Measurements from ENCODE around the gene TIGD3. TPM values are rescaled to one million over a fixed set of nuclear protein-coding genes. Genes with fewer than 3 reads are reported as not detected.

Gene TIGD3
- total and polyA plus RNA-seq, 2 donors (not counting 3 experiments of a cell fraction or from before 2014, with no cell fraction given) = 0.18 to 0.27 TPM

DNA sequence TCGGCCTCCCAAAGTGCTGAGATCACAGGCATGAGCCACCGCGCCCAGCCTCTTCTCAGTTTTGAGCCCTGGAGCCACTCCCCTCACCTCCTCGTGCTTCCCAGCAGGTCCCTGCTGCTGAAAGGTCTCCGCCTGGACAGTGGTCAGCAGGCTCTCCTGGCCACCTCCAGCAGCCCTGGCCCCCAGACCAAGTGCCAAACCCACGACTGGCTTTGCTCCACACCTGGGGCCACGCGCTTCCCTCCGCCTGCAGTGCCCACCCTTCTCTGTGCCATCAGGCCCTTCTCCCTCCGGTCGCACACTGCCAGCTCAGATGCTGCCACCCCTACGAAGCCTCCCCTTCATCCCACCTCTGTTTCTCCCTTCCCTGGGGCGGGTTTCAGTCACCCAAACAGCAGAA is 44.7 kb downstream of the TIGD3 start:
- H2AFZ ChIP-seq (ENCODE audit: low read depth, low read length) = no peak overlapping the region
- ChIA-PET POLR2A (no interaction called here), CTCF (no interaction called here)
- TF ChIP-seq CTCF (IDR thresholded peaks at IDR 0.05; ENCODE audit: extremely low read depth in 1 of 2, insufficient read depth in 1 of 2, low read depth in 1 of 2, low read length in 2 of 2) (no peak), FOS (IDR thresholded peaks at IDR 0.05; ENCODE audit: borderline replicate concordance, insufficient read depth, low read length) (no peak), POLR2AphosphoS5 (IDR thresholded peaks at IDR 0.05; ENCODE audit: insufficient read depth, low read depth, low read length) (no peak), EZH2 (IDR thresholded peaks at IDR 0.05; ENCODE audit: borderline replicate concordance, low read depth, low read length, severe bottlenecking) (no peak), POLR2A (IDR thresholded peaks at IDR 0.05; ENCODE audit: low read depth, low read length) (no peak), MYC (IDR thresholded peaks at IDR 0.05; ENCODE audit: low read depth, low read length) (no peak), JUN (IDR thresholded peaks at IDR 0.05; ENCODE audit: borderline replicate concordance, insufficient read depth, insufficient read length, low read depth) (no peak)
- H4K20me1 ChIP-seq (replicated peaks; ENCODE audit: control insufficient read depth, extremely low read depth, insufficient read depth, low read length) = no peaks in the 10 kb centered on the region
- no peaks in the 10 kb centered on the region for H3K9me3 ChIP-seq (replicated peaks; ENCODE audit: control insufficient read depth, insufficient read depth, low read length)
- peaks cover 11 to 52% of the 10 kb centered on the region in 2 experiments for H3K36me3 ChIP-seq (ENCODE audit: control insufficient read depth in 2 of 2, extremely low read depth in 1 of 2, insufficient read depth in 2 of 2, low read length in 2 of 2)
- intact Hi-C loops (cut with micrococcal nuclease) (no loop called here), dilution Hi-C loops (cut with MboI; ENCODE audit: extremely low pct_ligation_motif_present, low sequenced_read_pairs) (no loop called here)
- peaks cover 2% of the 10 kb centered on the region for H3K79me2 ChIP-seq (ENCODE audit: control insufficient read depth, insufficient read depth, low read length)
- BruUV-seq (replicated peaks) = no TSS peak
- no peak overlapping the region for H3K4me3 ChIP-seq (replicated peaks in 1 of 3; ENCODE audit: insufficient read depth in 1 of 3, low read depth in 1 of 3, low read length in 3 of 3)
- FAIRE-seq (no peak), DNase-seq (ENCODE audit: low read depth, low spot score) (no peak)
- H3K9me1 ChIP-seq (replicated peaks; ENCODE audit: control insufficient read depth, extremely low read depth, insufficient read depth, low read length) = no peaks in the 10 kb centered on the region
- H3K27ac ChIP-seq (ENCODE audit: insufficient read depth, low read depth, low read length) = no peak overlapping the region
- H3K4me1 ChIP-seq (ENCODE audit: control insufficient read depth, extremely low read depth, insufficient read depth, low read length) = no peaks in the 10 kb centered on the region
- H3K27me3 ChIP-seq (ENCODE audit: control insufficient read depth in 2 of 2, insufficient read depth in 2 of 2, low read length in 2 of 2) = no peaks in the 10 kb centered on the region
- H3K9ac ChIP-seq (replicated peaks; ENCODE audit: extremely low read depth, insufficient read depth, low read length) = no peak overlapping the region
- no peak overlapping the region for H3K4me2 ChIP-seq (ENCODE audit: insufficient read depth, low read length)

- Histone ChIP-seq H3K36me3 (ENCODE audit: control insufficient read depth in 2 of 2, extremely low read depth in 1 of 2, insufficient read depth in 2 of 2, low read length in 2 of 2) (peaks cover 13 to 52% of the 10 kb centered on the region in 2 experiments), H4K20me1 (replicated peaks; ENCODE audit: control insufficient read depth, extremely low read depth, insufficient read depth, low read length) (no peaks in the 10 kb centered on the region), H3K79me2 (ENCODE audit: control insufficient read depth, insufficient read depth, low read length) (peaks cover 2% of the 10 kb centered on the region), H3K4me3 (replicated peaks in 1 of 3; ENCODE audit: insufficient read depth in 1 of 3, low read depth in 1 of 3, low read length in 3 of 3) (no peak overlapping the region), H3K9me3 (replicated peaks; ENCODE audit: control insufficient read depth, insufficient read depth, low read length) (no peaks in the 10 kb centered on the region), H3K4me2 (ENCODE audit: insufficient read depth, low read length) (no peak overlapping the region), H3K9ac (replicated peaks; ENCODE audit: extremely low read depth, insufficient read depth, low read length) (no peak overlapping the region), H3K4me1 (ENCODE audit: control insufficient read depth, extremely low read depth, insufficient read depth, low read length) (no peaks in the 10 kb centered on the region), H2AFZ (ENCODE audit: low read depth, low read length) (no peak overlapping the region), H3K27ac (ENCODE audit: insufficient read depth, low read depth, low read length) (no peak overlapping the region), H3K27me3 (ENCODE audit: control insufficient read depth in 2 of 2, insufficient read depth in 2 of 2, low read length in 2 of 2) (no peaks in the 10 kb centered on the region), H3K9me1 (replicated peaks; ENCODE audit: control insufficient read depth, extremely low read depth, insufficient read depth, low read length) (no peaks in the 10 kb centered on the region)
- dilution Hi-C loops (cut with MboI; ENCODE audit: extremely low pct_ligation_motif_present, low sequenced_read_pairs) = no loop called here
- POLR2A ChIA-PET = no interaction called here
- TF ChIP-seq POLR2A (IDR thresholded peaks at IDR 0.05; ENCODE audit: low read depth, low read length) = no peak
- no peak for TF ChIP-seq CTCF (IDR thresholded peaks at IDR 0.05; ENCODE audit: extremely low read depth in 1 of 2, insufficient read depth in 1 of 2, low read depth in 1 of 2, low read length in 2 of 2)
- TF ChIP-seq FOS (IDR thresholded peaks at IDR 0.05; ENCODE audit: borderline replicate concordance, insufficient read depth, low read length) = no peak
- TF ChIP-seq GATA2 (IDR thresholded peaks at IDR 0.05; ENCODE audit: insufficient read depth, insufficient read length, low read depth, low read length) = no peak
- TF ChIP-seq, protein P1, sequence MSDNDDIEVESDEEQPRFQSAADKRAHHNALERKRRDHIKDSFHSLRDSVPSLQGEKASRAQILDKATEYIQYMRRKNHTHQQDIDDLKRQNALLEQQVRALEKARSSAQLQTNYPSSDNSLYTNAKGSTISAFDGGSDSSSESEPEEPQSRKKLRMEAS (IDR thresholded peaks at IDR 0.05; ENCODE audit: insufficient read depth, insufficient read length) = no peak
- TF ChIP-seq MYC (IDR thresholded peaks at IDR 0.05; ENCODE audit: low read depth, low read length) = no peak
- TF ChIP-seq EZH2 (IDR thresholded peaks at IDR 0.05; ENCODE audit: borderline replicate concordance, low read depth, low read length, severe bottlenecking) = no peak
- TF ChIP-seq POLR2AphosphoS5 (IDR thresholded peaks at IDR 0.05; ENCODE audit: insufficient read depth, low read depth, low read length) = no peak
- no peak for TF ChIP-seq JUN (IDR thresholded peaks at IDR 0.05; ENCODE audit: borderline replicate concordance, insufficient read depth, insufficient read length, low read depth)
- no peak for FAIRE-seq
- no peak for DNase-seq (ENCODE audit: low read depth, low spot score)
- intact Hi-C loops (cut with micrococcal nuclease) = no loop called here
- no TSS peak for BruUV-seq (replicated peaks)
- CTCF ChIA-PET = no interaction called here
These were observed 45.3 kb downstream of the TIGD3 start for GRCh38 chr11:65399845-65400244.

All from endothelial cell of umbilical vein (primary cell).